GM21576 (cell line): ENCODE data around the gene ATL2.
"Not testable (repeated sequence)": the region's sequence is repeated elsewhere in the genome, so short reads cannot be mapped to it uniquely, and the experiment has no call there.

ENCODE experiments used
- ATAC-seq: cut with Tn5 transposase; IDR thresholded peaks from one replicate; pipeline ENCODE4 v1.9.1; 2021; ENCODE audit warnings: mild to moderate bottlenecking, moderate library complexity; ENCODE audit not compliant: unreplicated experiment

The ATL2 gene

DNA sequence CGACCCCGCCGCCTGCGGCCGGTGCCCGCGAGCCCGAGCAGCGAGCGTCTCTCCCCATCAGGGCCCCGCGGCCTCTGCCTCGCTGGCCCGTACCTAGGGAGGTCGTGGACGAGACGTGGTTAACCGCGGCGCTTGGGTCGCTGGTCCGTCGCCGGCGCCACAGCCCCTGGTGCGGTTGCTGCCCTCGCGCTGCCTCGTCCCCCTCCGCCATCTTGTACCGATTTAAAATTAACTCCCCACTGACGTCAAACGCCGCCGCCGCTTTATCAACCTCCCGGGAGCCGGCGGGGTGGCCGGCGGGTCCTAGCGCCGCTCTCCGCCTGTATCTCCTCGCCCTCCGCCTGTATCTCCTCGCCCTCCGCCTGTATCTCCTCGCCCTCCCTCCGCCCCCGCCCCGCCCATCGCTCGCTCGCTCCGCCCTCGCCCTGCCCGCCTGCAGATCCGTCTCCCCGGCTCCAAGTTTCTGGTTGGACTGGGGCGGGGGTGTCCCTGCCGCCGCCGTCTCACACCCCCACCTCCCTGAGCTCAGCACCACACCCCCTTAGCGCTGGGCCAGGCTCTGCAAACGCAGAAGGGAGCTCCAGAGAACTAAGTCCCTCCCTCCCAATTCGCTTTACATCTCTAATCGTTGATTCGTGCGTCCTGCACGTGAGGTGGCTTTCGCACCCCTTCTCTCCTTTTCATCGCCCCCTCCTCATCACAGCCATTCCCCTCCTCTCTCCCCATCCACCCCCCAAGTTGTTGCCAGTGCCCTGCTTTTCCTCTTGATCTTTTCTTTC is at the start of gene ATL2:
TSS of gene ATL2 (minus strand) at position 224 of the 779 bp plus-strand sequence. CDS start at position 211, 13 bp downstream.
- peak; percentile 86 for ATAC-seq

DNA sequence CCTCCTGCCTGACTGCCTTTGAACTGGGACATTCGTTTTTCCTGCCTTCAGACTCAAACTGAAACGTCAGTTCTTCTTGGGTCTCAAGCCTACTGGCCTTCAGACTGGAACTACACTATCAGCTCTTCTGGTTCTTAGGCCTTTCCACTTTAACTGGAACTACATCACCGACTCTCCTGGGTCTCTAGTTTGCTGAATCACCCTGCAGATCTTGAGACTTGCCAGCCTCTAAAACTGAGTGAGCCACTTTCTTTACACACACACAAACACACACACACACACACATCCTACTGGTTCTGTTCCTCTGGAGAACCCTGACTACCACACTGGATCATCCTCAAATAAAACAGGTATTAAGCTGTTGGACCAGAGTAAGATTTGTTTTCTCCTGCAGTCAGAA is 46.7 kb upstream of the ATL2 start:
- ATAC-seq = no peak

DNA sequence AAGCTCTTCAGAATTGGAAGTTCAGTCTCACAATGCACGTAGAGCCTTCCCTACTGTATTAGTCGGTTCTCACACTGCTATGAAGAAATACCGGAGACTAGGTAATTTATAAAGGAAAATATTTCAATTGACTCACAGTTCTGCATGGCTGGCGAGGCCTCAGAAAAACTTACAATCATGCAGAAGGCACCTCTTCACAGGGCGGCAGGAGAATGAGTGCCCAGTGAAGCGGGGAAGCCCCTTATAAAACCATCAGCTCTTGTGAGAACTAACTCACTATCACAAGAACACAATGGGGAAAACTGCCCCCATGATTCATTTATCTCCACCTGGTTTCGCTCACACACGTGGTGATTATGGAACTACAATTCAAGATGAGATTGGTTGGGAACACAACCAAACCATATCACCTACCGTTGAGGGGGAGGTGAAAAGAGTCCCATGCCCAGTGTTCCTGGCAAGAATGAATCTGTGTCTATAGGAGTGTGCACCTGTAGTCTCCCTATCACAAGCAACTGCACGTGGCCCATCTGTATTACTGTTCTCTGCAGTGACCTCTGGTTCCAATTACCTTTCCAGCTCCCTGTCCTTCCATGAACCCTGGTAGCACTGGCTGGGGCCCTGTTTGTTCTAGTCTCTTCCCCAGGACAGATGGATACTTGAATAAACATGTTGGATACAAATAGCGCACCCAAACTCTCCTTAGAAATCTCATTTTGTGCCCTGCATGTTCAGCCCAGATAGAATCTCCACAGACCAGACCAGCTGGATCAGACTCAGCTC is 44.4 kb upstream of the ATL2 start:
- no peak for ATAC-seq

- ATAC-seq = no peak
These were observed 42.4 kb upstream of the ATL2 start for GRCh38 chr2:38419499-38419898.

- ATAC-seq = no peak
These were observed 41.7 kb upstream of the ATL2 start for GRCh38 chr2:38418735-38419134.

- no peak for ATAC-seq
These were observed 40.9 kb upstream of the ATL2 start for GRCh38 chr2:38417745-38418689.

DNA sequence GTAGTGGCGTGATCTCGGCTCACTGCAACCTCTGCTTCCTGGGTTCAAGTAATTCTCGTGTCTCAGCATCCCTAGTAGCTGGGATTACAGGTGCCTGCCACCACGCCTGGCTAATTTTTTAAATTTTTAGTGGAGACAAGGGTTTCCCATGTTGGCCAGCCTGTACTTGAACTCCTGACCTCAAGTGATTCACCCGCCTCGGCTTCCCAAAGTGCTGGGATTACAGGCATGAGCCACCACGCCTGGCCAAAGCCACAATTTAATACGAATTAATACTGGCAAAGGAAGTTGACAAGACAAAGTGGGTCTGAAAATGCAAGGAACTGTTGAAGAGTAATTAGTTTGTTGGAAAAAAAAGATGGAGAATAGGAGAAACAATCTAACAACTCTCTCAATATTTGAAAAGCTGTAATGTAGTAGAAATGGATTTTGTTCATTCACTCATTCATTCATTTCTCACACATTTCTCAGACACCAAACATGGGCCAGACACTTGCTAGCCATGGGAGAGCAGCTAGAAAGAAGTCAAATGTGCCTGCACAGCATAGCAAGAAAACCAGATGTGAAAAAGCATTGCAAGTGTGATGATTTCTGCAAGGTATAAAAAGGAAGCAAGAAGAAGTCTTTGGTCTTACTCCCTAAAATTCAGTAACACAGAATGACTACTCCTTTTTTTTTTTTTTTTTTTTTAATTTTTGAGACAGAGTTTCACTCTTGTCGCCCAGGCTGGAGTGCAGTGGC is 39.4 kb upstream of the ATL2 start:
- no peak for ATAC-seq

DNA sequence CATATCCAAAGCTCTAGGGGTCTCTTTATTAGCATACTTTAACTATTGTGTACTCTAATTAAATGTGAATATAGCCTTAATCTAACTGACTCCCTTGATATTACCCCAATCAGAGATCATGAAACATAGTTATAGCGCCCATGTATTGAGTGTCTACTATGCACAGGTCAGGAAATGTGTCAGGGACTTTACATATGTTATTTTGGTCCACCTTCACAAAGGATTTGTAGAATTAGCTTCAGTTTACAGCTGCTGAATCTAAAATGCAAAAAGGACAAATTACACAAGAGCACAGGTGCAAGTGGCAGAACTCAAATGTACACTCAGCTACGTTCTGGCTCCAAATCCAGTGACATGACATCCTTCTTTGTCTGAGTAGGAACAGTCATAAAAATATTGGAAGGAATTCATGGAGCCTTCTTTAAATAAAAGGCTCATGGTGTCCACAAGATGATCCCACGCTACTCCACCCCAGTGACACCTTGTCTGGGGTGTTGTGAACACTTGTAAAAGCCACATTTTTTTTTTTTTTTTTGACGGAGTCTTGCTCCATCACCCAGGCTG is 38.7 kb upstream of the ATL2 start:
- no peak for ATAC-seq

GRCh38 chr2:38415023-38415422 is 38.0 kb upstream of the ATL2 start:
- no peak for ATAC-seq

- ATAC-seq = not testable (repeated sequence)
These were observed 35.3 kb upstream of the ATL2 start for GRCh38 chr2:38412235-38412871.

DNA sequence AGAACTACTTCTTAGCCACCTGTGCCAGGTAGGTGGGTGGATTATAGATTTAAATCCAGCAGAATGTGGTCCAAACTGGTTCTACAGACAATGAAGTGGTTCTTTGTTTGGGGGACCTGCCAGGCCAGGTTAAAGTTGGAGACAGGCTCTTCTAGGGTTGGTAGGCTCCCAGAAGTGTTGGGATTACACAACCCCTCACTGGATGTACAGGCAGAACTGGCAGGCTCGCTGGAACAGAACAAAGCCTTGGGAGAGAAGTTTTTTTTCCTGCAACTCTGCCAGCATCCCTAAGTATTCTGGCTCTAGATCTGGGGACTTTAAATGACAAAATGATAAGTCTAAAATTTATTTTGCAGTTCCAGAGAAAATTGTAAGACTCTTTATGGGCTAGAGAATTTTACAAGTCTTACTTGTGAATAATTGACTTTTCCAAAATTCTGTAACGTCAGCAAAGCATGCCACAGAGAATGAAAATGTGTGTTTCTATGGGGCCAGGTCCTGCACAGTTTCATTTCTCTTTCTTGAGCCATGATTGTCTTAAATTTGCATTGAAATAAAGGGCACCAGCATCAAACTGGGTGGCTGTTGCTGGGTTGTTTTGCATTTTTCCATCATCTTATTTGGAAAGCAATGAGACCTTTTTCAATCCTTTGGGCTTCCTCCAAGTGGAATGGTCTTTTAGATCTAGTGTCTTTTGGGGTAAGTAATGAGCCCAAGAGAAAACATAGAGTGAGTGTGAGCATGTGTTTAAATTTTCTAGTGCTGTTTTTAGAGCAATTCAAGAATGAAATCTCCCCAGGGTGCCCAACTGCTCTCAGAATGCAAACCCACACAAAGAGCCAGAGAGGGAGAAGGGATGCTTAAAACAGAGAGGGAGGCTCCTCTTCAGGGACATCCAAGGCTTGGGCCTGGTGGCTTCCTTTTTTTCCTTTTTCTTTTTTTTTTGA is 32.4 kb upstream of the ATL2 start:
- peak; percentile 83 for ATAC-seq

- no peak for ATAC-seq
These were observed 30.1 kb upstream of the ATL2 start for GRCh38 chr2:38407111-38407682.

DNA sequence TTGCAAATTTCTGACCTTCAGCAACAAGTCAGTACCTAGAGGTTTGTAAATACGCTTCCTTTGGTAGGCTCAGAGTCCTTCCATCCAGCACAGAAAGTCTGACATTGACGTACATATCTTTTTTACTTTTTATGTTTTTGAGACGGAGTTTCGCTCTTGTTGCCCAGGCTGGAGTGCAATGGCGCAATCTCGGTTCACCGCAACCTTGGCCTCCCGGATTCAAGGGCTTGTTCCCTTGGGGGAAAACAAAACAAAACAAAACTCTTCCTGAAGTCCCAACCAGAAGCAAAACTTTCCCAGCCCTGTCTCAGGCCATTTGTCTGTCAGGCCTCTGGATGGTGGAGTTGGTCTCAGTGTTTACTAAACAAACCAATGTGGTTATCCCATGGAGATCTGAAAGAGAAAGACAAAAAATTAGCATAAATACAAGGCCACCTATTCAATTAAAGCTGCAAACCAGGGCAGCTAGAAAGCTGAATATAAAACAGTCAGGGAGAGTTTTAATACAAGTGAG is 29.6 kb upstream of the ATL2 start:
- ATAC-seq = no peak

- no peak for ATAC-seq
These were observed 29.0 kb upstream of the ATL2 start for GRCh38 chr2:38405917-38406596.

- no peak for ATAC-seq
These were observed 23.4 kb upstream of the ATL2 start for GRCh38 chr2:38400513-38400912.

DNA sequence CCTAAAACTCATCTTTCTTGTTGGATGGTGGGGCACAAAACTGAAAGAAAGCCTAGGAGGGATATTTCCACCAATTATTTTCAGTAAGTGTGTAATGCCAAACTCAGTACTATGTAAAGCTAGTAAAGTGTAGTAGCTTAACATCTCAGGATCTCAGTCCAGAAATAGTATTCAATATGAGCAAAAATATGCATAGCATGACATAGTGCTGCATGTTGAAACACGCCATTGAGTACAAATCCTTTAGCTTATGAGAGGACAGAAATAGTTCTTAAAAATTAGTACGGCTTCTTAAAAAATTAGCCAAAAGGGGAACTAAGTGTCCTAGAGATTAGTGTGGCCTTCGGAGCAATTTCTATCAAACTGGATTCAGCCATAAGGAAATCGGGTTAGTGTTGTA is 21.7 kb upstream of the ATL2 start:
- ATAC-seq = no peak

DNA sequence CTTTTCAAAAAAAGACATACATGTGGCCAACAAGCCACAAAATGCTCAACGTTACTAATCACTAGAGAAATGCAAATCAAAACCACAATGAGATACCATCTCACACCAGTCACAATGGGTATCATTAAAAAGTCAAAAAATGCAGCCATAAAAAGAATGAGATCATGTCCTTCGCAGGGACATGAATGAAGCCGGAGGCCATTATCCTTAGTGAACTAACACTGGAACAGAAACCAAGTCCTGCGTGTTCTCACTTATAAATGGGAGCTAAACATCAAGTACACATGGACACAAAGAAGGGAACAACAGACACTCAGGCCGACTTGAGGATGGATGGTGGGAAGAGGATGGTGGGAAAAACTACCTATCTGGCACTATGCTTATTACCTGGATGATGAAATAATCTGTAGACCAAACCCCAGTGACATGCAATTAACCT is 17.8 kb upstream of the ATL2 start:
- no peak for ATAC-seq
